Lung (tissue), 12 donors: ENCODE measurements around the gene TMEM207. TPM values are rescaled to one million over a fixed set of nuclear protein-coding genes. Genes with fewer than 3 reads are reported as not detected.

ENCODE experiments used
- ATAC-seq: fragments of 200-7000 bp; cut with Tn5 transposase; one replicate; pipeline ENCODE4 v1.9.1; 2020; ENCODE audit warnings: moderate number of reproducible peaks; ENCODE audit not compliant: insufficient read depth, low FRiP score
- DNase-seq, 3 donors: peaks; one replicate each; pipeline ENCODE4 v3.0.0-alpha.2; 2013 to 2017
- H3K27ac ChIP-seq, 2 donors: one replicate each; pipeline ENCODE4 v1.5.1; 2013; ENCODE audit warnings: mild to moderate bottlenecking in 2 of 2, moderate library complexity in 2 of 2, control low read depth in 1 of 2, inconsistent platforms in 1 of 2, low read depth in 1 of 2, low read length in 1 of 2
- H3K27me3 ChIP-seq, 3 donors: one replicate each; pipeline ENCODE4 v1.5.1; 2013; ENCODE audit warnings: low read length in 2 of 3; ENCODE audit not compliant: control insufficient read depth in 3 of 3, insufficient read depth in 3 of 3
- H3K36me3 ChIP-seq, 4 donors: one replicate each; pipeline ENCODE4 v1.5.1; 2013; ENCODE audit warnings: low read length in 4 of 4, mild to moderate bottlenecking in 1 of 4, moderate library complexity in 1 of 4; ENCODE audit not compliant: control insufficient read depth in 4 of 4, insufficient read depth in 4 of 4
- H3K4me1 ChIP-seq, 5 donors: one replicate each; pipeline ENCODE4 v1.5.1; 2013; ENCODE audit warnings: low read length in 5 of 5, mild to moderate bottlenecking in 2 of 5, moderate library complexity in 1 of 5; ENCODE audit not compliant: control insufficient read depth in 5 of 5, insufficient read depth in 5 of 5
- H3K4me3 ChIP-seq: one replicate; pipeline ENCODE4 v1.5.1; 2013; ENCODE audit warnings: mild to moderate bottlenecking, control low read depth, moderate library complexity
- H3K9ac ChIP-seq, 2 donors: one replicate each; pipeline ENCODE4 v1.5.1; 2013; ENCODE audit warnings: low read length in 2 of 2, control low read depth in 1 of 2; ENCODE audit not compliant: insufficient read depth in 1 of 2
- H3K9me3 ChIP-seq, 4 donors: one replicate each; pipeline ENCODE4 v1.5.1; 2013; ENCODE audit warnings: low read length in 3 of 4, mild to moderate bottlenecking in 1 of 4, moderate library complexity in 1 of 4; ENCODE audit not compliant: control insufficient read depth in 4 of 4, insufficient read depth in 3 of 4
- CTCF ChIP-seq: IDR thresholded peaks from 2 replicates; pipeline ENCODE4 v1.5.1; 2012; ENCODE audit warnings: mild to moderate bottlenecking; ENCODE audit errors: control extremely low read depth, extremely low read depth
- WGBS, 2 donors: extraction: QIAGEN DNeasy Blood & Tissue Kit; methylation state at CpG; one replicate each; pipeline ENCODE4 v1.1.7; 2013; 5-methylcytosine and 5-hydroxymethylcytosine counted together
- polyA plus RNA-seq, 2 donors: library from polyadenylated mRNA; stranded (reverse); fragments of 200-250 nt; gene quantifications; one replicate each; pipeline ENCODE4 v1.2.1, GENCODE V29; 2013
- total RNA-seq, 2 donors: library from RNA; depleted of rRNA in 1 of 2; stranded (reverse); fragments of >200 nt in 1 of 2; gene quantifications; one replicate each; pipeline ENCODE4 v1.2.1, GENCODE V29; 2014 to 2021
- donor health status: control.
- donor health status: control.
- donor health status: Bipolar disorder and iron deficiency.
- donor health status: healthy.
- donor health status: DM: yes; HTN: yes; CAD: no.

The TMEM207 gene
- total and polyA plus RNA-seq, 4 donors: not detected

DNA sequence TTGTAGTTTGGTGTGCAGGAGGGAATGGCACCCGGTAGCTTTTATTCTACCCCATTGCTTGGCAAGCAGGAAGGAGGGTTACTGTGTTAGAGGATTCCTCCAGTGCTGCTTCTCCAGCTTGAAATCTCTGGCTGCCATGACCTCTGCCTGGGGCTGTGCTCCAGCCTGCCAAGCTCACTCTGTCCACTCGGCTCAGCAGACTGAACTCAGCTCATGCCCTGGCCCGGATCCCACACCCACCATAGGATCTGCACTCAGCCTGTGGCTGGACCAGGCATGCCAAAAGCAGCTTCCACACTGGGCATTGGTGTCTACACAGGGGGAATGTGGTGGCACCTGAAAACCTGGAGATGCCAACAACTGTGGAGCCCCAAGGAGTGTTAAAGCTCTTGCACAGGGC is 35.4 kb downstream of the TMEM207 start:
- no peak overlapping the region for H3K9ac ChIP-seq
- H3K9me3 ChIP-seq: peaks cover 0 to 2% (median 0%) of the 10 kb centered on the region in 4 donors
- ATAC-seq (no peak), DNase-seq (no peak)
- H3K36me3 ChIP-seq: no peaks in the 10 kb centered on the region
- TF ChIP-seq CTCF: no peak
- H3K27ac ChIP-seq: no peak overlapping the region
- H3K4me1 ChIP-seq: no peaks in the 10 kb centered on the region
- no peak overlapping the region for H3K4me3 ChIP-seq
- no peaks in the 10 kb centered on the region for H3K27me3 ChIP-seq
- 83 to 91% methylated on average over 3 of the region's 3 CpGs for WGBS, 2 donors

GRCh38 chr3:190404715-190405114 is 45.0 kb downstream of the TMEM207 start:
- no peak overlapping the region for H3K4me3 ChIP-seq
- DNase-seq (no peak), ATAC-seq (no peak)
- H3K9me3 ChIP-seq: no peaks in the 10 kb centered on the region
- H3K9ac ChIP-seq: no peak overlapping the region
- H3K36me3 ChIP-seq: no peaks in the 10 kb centered on the region
- 94% methylated on average over 8 of the region's 8 CpGs for WGBS, 2 donors
- TF ChIP-seq CTCF: no peak
- peaks cover 0 to 2% (median 0%) of the 10 kb centered on the region in 5 donors for H3K4me1 ChIP-seq
- peaks cover 0 to 3% (median 0%) of the 10 kb centered on the region in 3 donors for H3K27me3 ChIP-seq
- no peak overlapping the region for H3K27ac ChIP-seq

DNA sequence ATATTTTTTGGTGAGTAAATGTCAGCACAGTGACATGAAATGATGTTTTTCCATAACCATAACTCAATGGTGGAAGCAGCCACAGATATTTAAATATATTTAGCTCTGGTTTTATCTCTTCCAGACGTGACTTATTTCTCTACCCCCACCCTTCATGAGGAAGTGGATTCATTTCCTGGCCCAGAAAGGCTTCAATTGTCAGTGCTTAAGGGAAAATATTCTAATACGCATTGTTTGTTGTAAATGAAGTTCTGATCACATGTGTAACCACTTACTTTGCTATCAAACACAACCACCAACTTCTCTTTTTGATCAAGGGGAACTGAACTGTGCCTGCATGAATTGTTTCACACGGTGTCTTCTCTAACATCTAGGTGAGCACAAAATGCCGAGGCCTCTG is 47.7 kb downstream of the TMEM207 start:
- Histone ChIP-seq H3K27me3 (no peaks in the 10 kb centered on the region), H3K9ac (no peak overlapping the region), H3K9me3 (no peaks in the 10 kb centered on the region), H3K36me3 (no peaks in the 10 kb centered on the region), H3K27ac (no peak overlapping the region), H3K4me3 (no peak overlapping the region), H3K4me1 (peaks cover 0 to 2% (median 0%) of the 10 kb centered on the region in 5 donors)
- TF ChIP-seq CTCF: no peak
- 24 to 42% methylated on average over 4 of the region's 4 CpGs for WGBS, 2 donors
- DNase-seq: no peak
- no peak for ATAC-seq

- Histone ChIP-seq H3K27ac (no peak overlapping the region), H3K4me3 (no peak overlapping the region), H3K9me3 (no peaks in the 10 kb centered on the region), H3K9ac (no peak overlapping the region), H3K27me3 (no peaks in the 10 kb centered on the region), H3K36me3 (no peaks in the 10 kb centered on the region), H3K4me1 (peaks cover 0 to under 1% (median 0%) of the 10 kb centered on the region in 5 donors)
- no peak for DNase-seq
- ATAC-seq: no peak
- no peak for TF ChIP-seq CTCF
- 94 to 97% methylated on average over 8 of the region's 8 CpGs for WGBS, 2 donors
These were observed 50.0 kb downstream of the TMEM207 start for GRCh38 chr3:190399677-190400076.
